TTC549 (cell line): ENCODE results near the gene ZNF70.

Experiments used
- FAIRE-seq: peaks from 2 replicates; lab custom pipeline; 2012; peaks lifted over from hg19 to GRCh38; lab: Jason Lieb, UNC

The ZNF70 gene

DNA sequence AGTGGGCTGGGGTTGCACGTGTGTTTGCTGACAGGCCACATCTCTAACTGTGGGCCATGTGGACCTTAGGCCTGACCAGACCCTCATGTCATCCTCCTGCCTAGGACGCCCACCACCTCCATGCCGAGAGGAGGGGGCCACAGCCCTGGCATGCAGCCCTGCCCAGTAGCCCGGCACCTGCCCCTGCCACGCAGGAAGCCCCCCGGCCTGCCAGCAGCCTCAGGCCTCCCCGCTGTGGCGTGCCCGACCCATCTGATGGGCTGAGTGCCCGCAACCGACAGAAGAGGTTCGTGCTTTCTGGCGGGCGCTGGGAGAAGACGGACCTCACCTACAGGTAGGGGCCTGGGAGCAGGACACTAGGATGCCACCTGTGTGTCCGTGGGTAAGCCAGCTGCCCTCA is 28.2 kb upstream of the ZNF70 start:
- FAIRE-seq, result no peak

DNA sequence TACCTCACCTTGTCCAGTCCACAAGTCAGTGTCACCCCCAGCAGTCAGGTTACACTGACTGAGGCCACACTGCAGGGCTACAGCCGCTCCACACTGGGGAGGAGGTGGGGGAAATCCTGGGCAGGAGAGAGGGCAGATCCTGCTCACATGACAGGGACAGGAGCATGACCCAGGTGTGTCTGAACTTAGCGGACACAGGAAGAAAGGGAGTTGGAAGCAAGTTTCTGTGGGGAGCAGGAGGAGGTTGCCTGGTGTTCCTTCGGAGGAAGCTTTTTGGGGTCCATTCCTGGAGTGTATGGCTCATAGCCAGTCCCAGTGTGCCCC is 27.6 kb upstream of the ZNF70 start:
- no peak for FAIRE-seq

DNA sequence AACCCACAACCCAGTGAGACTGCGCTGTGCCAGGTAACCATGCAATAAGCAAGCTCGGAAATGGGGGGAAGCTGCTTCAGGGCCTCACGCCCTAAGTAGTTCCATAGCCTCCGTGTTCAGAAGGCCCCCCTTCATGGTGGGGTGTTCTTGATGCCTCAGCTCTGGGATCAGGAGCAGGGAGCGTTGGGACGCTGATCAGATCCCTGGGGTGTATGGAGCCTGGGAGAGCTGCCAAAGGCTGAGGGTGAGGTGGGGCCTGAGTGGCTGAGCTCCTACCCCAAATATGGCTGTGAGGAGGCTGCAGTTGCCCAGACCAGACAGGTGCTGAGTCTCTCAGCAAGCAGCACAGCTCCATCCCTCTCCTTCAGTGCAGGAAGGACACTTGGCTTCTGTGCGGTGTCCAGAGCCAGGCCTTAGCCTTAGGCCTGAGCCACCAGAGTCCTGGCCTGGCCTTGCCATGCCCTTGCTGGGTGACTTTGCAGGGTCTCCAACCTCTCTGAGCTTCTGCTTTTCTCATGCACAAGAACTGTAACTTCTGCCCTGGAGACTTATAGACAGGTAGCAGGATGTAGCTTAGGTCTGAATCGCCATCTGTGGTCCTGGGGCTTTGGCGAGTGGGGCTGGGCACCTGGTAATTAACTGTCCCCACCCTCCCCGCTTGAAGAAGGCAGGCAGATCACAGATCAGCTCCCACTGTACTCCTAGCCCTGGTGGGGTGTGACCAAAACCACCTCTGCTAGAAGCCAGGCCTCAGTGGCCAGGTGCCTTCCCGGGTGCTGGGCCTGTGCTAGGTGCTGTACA is 27.1 kb upstream of the ZNF70 start:
- FAIRE-seq, result no peak

DNA sequence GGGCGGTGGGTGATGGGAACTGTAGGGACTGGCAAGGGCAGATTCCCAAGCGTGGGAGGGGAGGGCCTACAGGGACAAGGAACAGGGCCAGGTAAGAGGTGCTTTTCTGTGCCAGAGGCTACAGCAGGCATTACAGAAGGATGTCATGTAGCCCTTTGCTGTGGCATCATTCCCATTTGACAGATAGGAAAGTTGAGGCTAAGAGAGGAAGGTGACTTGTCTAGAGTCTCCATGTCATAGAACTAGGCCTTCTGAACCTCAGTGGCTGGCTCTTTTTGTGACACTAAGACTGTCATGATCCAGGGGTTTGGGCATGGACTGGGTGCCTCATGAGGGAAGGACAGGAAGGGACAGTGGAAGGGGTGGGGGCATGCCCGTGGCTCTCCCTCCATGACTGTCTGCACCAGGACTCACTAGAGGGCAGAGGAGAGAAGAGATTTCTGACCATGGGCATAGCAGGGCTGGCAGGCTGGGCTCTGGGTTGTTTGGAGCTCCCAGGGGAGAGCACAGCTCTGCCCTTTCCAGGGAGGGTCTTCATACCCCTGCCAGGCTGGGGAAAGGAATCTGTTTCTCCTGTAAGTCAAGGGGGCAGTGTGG is 25.0 kb upstream of the ZNF70 start:
- no peak for FAIRE-seq

DNA sequence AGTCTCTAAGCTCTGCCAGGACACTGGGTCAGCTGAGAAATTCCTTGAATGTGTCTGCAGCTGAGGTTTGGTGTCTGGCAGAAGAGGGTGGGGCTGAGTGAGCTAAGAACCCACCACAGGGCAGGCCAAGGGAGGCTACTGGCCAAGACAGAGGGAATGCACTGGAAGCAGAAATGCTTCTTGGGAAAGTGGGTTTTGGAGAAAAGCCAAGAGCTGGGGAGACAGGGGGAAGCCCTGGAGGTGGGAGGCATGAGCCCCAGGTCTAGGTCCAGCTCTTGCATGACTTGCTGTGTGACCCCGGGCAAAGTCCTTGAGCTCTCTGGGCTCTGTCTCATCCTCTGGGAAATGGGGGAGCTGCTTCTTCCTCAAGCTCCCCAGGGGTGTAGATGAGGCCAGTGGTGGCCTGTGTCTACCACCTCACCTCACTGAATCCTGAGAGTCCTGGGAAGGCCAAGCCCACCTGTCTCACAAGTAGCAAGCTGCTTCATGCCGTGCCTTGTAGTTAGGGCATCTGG is 24.1 kb upstream of the ZNF70 start:
- no peak for FAIRE-seq

DNA sequence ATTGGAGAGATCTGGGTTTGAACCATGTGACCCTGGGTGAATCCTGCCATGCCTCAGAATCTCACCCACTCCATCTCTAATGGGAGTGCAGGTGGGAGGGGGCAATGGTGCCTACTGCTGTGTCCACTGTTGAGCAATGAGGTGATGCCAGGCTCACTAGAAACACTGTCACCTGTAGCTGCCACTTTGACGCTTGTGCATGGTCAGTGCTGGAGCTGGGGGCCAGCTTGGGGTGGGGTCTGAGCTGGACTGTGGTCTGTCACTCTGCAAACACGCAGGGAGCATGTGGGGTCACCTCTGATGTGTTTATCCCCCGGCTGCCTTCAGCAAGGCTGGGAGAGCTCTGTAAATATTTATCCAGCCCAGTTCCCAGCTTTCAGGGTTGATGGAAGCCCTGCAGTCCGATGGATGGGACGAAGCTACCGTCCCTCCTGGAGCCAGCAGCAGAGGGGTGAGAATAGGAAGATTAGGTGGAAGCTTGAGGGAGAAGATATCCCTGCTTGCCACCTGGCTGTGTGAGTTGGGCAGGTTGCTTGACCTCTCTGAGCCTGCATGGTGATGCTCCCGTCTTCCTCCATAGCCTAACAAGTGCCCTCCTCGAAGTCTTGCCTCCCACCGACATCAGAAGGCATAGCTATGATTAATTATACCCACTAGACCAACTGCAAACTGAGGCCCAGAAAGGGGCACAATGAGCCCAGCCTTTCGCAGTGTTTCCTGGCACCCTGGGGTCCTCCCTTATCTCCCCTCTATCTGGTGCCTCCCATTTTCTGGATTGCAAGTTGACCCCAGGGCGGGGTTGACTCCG is 23.4 kb upstream of the ZNF70 start:
- no peak for FAIRE-seq

DNA sequence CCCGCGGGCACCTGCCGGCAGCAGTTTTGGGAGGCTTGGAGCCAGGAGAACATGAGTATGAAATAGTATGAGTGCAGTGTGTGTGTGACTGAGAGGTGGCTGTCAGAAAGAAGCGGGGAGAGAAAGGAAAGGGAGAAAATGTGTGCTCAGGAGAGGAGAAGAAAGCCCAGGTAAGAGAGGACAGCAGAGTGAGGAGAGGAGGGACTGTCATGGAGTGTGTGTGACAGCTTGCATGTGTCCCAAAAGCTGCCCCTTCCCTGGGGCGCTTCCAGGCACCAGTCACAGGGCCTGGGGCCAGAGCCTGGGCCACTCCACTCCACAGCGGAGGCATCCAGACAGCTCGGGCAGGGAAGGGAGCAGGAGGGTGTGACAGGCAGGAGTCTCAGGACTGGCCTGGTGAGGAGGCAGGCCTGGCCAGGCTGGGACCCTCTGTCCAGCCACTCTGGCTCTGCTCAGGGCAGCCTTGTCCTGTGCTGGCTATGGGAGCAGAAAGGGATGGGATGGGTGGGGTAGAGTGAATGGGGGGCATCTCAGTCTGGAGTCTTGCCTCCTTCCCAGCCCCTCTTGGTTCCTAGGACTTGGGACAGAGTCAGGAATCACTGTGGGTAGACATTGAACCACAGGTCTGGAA is 22.7 kb upstream of the ZNF70 start:
- no peak for FAIRE-seq

DNA sequence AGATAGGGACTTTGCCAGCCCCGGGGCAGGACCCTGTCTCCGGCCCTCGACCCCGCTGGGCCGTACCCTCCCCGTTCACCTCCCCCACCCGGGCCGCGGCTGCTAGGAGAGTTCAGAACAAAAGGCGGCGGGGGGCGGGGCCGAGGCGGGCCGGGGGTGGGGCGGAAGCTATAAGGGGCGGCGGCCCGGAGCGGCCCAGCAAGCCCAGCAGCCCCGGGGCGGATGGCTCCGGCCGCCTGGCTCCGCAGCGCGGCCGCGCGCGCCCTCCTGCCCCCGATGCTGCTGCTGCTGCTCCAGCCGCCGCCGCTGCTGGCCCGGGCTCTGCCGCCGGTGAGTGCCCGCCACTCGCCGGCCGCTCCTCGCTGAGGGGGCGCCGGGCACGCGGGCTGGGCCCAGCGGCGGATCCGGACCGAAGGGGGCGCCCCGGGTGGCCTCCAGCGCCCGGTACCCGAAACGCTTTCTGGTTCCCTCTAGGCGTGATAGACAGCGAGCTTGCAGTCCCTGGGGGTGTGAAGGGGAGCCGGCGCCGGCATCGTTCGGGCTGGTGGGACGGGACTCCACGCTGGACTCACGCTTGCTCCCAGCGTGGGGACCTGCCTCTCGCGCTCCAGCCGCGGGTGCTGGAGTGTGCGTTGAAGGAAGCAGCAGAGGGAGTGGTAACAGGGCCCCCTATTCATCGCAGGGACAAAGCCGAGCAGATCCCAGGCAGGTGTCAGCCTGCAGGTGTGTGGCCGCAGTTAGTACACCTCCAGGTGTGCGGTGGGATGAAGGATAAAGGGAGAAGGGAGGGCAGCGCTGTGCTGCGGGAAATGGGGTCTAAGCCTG is 21.9 kb upstream of the ZNF70 start, which contains the start of gene MMP11:
Gene MMP11, plus strand, starts transcription at position 201 of the 825 bp plus-strand sequence. Its CDS starts 22 bp downstream, at position 223.
- FAIRE-seq, result no peak

DNA sequence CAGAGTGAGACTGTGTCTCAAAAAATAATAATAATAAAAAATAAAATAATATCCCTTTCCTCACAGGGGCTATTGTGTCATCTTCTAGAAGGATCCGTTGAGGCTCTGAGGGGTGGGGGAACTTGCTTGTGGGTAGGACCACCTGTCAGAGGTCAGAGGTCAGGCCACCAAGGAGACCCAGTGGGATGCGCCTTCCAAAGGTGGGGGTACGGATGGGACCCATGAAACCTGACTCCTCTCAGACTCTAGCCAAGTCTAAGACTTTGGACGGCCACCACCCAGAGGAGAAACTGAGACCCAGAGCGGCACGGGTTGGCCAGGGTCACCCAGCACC is 21.4 kb upstream of the ZNF70 start:
- no peak for FAIRE-seq

DNA sequence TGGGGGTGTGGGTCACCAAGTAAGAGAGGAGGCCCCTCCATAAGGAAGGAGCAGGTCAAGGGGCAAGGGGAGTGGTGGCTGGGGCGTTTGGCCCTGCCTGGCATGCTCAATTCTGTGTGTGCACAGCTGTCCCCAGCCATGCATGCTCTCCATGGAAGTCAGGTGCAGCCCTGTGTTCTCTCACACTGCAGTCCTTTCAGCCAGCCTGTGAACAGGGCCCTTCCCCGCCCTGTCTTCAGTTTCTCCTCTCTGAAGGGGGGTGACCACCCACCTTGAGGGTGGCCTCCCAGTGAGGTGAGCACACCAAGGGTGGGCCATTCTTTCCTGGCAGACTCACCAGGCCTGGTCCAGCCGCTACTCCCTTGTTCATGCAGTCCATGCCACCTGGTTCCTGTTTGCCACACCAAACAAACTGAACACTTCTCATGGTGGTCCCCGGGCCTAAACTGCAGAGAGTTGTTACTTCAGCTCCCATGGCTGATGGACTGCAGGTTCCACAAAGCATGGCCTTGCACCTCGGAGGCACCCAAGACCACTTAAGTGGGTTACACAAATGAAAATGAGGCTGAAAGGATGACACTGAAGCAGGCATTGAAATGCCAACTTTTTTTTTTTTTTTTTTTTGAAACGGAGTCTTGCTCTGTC is 18.5 kb upstream of the ZNF70 start:
- no peak for FAIRE-seq

DNA sequence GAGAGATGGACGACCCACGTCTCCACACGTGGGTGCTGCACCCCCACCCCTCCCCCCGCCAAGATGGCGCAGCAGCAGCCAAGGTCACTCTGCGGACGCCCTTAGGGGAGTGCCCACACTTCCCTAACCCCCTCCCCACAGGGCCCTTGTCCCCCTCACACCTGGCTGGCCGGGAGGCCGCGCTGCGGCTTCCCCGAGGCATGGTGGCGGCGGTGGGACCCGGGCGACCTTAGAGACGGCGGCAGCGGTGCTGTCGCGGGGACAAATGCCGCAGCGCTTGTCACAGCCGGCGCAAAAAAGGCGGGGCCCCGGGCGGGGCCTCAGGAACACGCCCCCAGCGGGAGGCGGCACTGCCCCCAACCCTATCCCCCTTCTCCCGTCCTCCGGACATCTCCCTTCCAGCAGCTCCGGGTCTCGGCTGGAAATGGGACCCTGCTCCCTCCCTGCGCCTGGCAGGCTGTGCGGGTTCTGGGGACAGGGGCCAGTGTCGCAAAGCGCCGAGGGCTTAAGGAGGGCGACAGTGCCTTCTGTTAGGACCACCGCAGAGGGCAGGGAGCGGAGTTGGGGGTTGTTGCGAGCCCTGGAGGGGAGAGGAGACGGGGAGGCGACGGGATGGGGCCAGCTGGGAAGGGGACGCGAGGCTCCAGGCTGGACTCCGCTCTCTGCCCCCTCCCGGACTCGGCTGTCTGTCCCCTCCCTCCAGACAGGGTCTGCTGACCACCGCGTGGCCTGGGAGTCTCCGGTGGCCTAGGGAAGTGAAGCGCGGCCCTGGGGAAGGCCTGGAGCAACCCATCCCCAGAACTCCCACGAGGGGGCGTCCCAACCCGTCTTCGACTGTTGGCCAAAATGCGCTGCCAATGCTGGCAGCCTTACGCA is 17.0 kb upstream of the ZNF70 start, which contains the start of gene CHCHD10:
Gene CHCHD10, minus strand, starts transcription at position 300 of the 876 bp plus-strand sequence. Its CDS starts 98 bp downstream, at position 202.
- no peak for FAIRE-seq

DNA sequence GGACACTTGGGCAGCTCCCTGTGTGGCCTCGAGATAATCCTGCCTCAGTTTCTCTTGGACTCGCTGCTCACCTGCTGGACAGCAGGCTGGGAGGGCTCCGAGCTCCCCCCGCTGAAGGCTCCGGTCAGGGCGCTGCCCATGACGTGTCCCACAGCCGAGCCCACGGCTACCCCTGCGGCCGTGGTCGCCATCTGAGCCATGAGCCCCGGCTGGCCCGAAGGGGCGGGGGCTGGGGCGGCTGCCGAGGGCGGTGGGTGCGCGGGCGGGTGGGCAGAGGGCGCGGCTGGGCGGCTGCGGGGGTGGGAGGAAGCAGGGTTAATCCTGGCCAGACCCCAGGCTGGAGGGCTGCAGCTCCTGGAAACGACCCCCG is 16.4 kb upstream of the ZNF70 start:
- FAIRE-seq, result no peak

DNA sequence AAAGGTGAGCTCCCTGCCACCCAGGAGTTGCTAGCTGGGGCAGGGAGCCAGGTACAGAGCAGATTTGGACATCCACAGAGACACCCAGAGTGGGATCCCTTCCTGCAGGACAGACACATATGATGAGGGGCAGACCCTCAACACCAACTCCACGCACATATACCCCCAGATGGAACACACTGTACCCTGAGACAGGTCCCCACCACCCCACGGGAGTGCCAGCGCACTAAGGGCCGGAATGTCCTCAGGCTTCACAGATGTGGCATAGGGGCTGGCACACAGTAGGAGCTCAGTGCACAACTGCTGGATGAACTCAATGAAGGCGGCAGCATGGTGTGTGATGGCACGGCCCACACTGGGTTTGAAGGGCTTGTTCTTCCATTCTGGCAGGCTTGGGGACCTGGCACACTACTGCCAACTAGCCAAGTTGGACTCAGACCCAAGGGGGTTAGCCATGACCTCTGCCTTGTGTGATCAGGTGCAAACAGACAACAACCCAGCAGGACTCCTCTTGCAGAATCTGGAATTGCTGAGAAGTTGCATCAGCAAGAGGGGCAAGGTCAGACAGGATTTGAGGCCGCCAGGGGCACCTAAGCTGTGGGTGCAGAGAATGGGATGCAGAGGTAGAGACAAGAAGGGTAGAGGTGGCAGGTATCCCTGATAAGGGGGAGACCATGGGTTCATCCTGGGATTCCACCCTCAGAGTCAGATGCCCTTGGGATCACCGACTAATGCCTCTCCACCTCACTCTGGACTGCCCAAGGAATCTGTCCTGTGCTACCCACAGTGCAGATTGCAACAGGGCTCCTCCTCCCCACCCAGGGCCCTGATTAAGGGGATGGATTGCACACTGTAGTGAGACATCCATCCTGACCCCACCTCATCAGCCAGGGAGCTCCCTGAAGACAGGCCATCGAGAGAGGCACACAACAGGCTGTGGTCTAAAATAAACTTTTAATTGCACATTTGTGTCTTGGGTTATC is 14.3 kb upstream of the ZNF70 start:
- FAIRE-seq, result no peak

DNA sequence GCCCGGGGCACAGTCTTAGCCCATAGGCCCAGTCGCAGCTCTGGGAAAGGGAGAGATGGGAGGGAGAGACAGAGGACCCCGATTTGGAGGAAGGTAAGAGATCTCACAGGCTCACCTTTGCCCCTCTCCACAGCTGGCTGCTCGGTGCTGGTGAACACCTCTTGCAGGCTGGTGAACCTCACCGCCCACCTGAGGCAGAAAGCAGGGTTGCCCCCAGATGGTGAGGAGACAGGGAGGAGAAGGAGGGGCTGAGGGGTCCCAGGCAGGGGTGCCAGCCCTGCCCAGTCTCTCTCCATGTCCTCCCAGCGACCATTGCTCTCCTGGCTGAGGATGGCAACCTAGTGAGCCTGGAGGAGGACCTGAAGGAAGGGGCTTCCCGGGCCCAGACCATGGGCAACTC is 13.0 kb upstream of the ZNF70 start:
- no peak for FAIRE-seq

DNA sequence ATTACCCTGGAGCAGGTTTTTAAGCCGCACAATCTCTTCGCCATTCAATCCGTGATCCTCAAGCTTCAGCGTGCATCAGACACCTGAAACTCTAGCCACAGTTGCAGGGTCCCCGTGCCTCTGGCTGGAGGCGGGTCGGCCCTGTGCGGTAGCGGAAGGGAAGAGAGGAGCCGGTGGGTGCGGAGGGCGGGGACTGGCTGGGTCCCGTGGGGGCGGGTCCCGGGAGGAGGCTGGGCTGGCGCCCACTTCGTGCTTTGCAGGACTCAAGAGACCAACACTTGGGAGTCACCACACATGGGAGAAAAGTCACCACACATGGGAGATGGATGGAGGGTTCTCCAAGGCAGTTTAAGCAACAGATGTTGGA is 12.7 kb upstream of the ZNF70 start:
- FAIRE-seq, result no peak

DNA sequence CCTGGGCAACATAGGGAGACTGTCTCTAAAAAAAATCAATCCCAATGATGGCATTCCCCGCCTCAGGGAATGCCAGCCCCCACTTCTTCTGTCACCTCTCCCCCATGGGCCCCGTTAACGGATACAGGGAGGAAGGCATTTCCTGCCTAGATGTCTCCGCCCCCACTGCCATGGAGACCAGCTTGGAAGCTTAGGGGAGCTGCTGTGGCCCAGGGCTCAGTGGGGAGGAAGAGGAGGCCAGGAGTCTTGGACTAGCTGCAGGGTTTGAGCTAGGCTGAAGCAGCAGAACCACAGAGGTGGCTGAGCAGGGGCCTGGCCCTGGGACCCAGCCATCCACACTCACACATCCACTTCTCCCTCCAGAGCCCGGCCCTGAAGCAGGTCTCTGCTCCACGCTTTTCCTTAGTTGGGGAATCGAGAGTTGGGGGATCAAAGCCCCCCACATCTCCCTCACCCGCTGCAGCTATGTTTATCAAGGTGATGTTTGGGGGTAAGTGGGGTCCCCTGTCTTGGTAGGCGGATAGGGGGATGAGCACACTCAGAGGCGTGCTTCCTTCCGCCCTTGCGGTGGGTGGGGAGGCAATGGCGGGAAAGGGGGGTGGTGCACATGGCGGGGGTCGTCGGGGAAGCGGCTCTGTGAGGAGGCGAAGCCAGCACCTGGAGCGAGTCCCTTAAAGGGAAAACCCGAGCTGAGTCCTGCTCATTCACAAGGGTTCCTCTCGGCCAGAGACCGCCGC is 12.1 kb upstream of the ZNF70 start, which contains the start of gene C22orf15:
Gene C22orf15, plus strand, starts transcription at position 149 of the 737 bp plus-strand sequence. Its CDS starts 317 bp downstream, at position 466.
- no peak for FAIRE-seq

DNA sequence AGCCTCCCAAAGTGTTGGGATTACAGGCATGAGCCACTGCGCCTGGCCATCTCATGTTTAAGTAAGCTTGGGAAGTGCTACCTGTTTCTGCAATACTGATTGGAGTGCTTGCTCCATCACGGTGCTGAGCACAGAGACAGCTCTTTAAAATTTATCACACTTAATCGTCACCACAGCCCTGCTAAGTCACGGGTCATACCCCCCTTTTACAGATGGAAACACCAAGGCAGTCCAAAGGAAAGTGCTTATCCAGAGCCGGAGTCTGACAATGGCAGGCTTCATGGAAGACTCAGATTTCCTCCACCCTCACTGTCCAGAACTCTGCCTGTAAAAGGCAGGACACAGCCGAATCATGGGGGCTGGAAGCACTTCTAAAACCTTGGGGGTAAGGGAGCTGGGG is 9.1 kb upstream of the ZNF70 start:
- no peak for FAIRE-seq

DNA sequence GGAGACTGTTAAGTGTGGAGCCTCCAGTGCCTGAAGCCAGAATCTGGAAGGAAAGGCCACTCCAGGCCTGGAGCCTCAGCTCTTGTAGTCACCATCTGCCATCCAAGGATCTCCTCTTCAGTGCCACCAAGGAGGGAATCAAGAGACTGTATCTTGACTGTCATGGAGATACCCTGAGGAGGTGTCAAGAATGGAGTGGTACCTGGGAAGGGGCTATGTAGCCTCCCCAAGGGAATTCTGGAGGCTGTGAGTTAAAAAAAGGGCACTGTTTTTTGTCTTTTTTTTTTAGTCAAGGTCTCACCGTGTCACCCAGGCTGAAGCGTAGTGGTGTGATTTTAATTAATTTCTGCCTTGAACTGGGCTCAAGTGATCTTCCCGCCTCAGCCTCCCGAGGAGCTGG is 8.7 kb upstream of the ZNF70 start:
- FAIRE-seq, result no peak
